ENCODE measurements around the gene GPC6. TPM values are rescaled to one million over a fixed set of nuclear protein-coding genes. Genes with fewer than 3 reads are reported as not detected.

The GPC6 gene
- total RNA-seq, 2 experiments from 2014 or later, result not detected

- H4K20me1 ChIP-seq (ENCODE audit: insufficient read depth, low read length), result no peaks in the 10 kb centered on the region
- no peaks in the 10 kb centered on the region for H3K79me2 ChIP-seq (ENCODE audit: insufficient read depth, low read depth, low read length)
- BruUV-seq (replicated peaks), result no TSS peak
- intact Hi-C loops (cut with micrococcal nuclease; ENCODE audit: unreplicated experiment), result no loop called here
- H3K4me1 ChIP-seq (ENCODE audit: insufficient read depth, low read length, poor library complexity, severe bottlenecking), result no peaks in the 10 kb centered on the region
- no peak overlapping the region for H3K27ac ChIP-seq (ENCODE audit: low read depth, low read length, poor library complexity, severe bottlenecking)
- no peaks in the 10 kb centered on the region for H3K36me3 ChIP-seq (ENCODE audit: insufficient read depth, low read length)
- no peak overlapping the region for H3K4me3 ChIP-seq (ENCODE audit: low read depth, low read length, poor library complexity, severe bottlenecking)
- no peaks in the 10 kb centered on the region for H3K9me2 ChIP-seq (ENCODE audit: insufficient read depth, low read length)
- no peak for DNase-seq (ENCODE audit: low spot score)
- no peak overlapping the region for H3K4me2 ChIP-seq (ENCODE audit: low read length)
- H3K9me3 ChIP-seq (ENCODE audit: low read length), result no peaks in the 10 kb centered on the region
- ChIA-PET CTCF (ENCODE audit: unreplicated experiment) (no interaction called here), POLR2A (no interaction called here)
- no peak for TF ChIP-seq EZH2phosphoT487 (IDR thresholded peaks at IDR 0.05; ENCODE audit: borderline replicate concordance, low read depth, low read length)
- no peak for TF ChIP-seq CTCF (conservative IDR thresholded peaks at IDR 0.05; ENCODE audit: low read length)
- no peak overlapping the region for H2AFZ ChIP-seq (ENCODE audit: low read length)
Measured at GRCh38 chr13:93945621-93946020, 719.0 kb downstream of the GPC6 start.

GRCh38 chr13:93946994-93947393, 720.4 kb downstream of the GPC6 start:
- Histone ChIP-seq H3K27ac (ENCODE audit: low read depth, low read length, poor library complexity, severe bottlenecking) (no peak overlapping the region), H3K4me2 (ENCODE audit: low read length) (no peak overlapping the region), H3K4me1 (ENCODE audit: insufficient read depth, low read length, poor library complexity, severe bottlenecking) (no peaks in the 10 kb centered on the region), H3K36me3 (ENCODE audit: insufficient read depth, low read length) (no peaks in the 10 kb centered on the region), H2AFZ (ENCODE audit: low read length) (no peak overlapping the region), H3K9me3 (ENCODE audit: low read length) (no peaks in the 10 kb centered on the region), H3K4me3 (ENCODE audit: low read depth, low read length, poor library complexity, severe bottlenecking) (no peak overlapping the region), H4K20me1 (ENCODE audit: insufficient read depth, low read length) (no peaks in the 10 kb centered on the region), H3K79me2 (ENCODE audit: insufficient read depth, low read depth, low read length) (no peaks in the 10 kb centered on the region), H3K9me2 (ENCODE audit: insufficient read depth, low read length) (no peaks in the 10 kb centered on the region)
- no TSS peak for BruUV-seq (replicated peaks)
- intact Hi-C loops (cut with micrococcal nuclease; ENCODE audit: unreplicated experiment), result no loop called here
- CTCF ChIA-PET (ENCODE audit: unreplicated experiment), result no interaction called here
- POLR2A ChIA-PET, result no interaction called here
- no peak for DNase-seq (ENCODE audit: low spot score)
- TF ChIP-seq EZH2phosphoT487 (IDR thresholded peaks at IDR 0.05; ENCODE audit: borderline replicate concordance, low read depth, low read length), result no peak
- TF ChIP-seq CTCF (conservative IDR thresholded peaks at IDR 0.05; ENCODE audit: low read length), result no peak

- no peaks in the 10 kb centered on the region for H4K20me1 ChIP-seq (ENCODE audit: insufficient read depth, low read length)
- no peak overlapping the region for H3K4me2 ChIP-seq (ENCODE audit: low read length)
- no peak overlapping the region for H2AFZ ChIP-seq (ENCODE audit: low read length)
- TF ChIP-seq CTCF (conservative IDR thresholded peaks at IDR 0.05; ENCODE audit: low read length) (no peak), EZH2phosphoT487 (IDR thresholded peaks at IDR 0.05; ENCODE audit: borderline replicate concordance, low read depth, low read length) (no peak)
- POLR2A ChIA-PET, result no interaction called here
- no peak overlapping the region for H3K4me3 ChIP-seq (ENCODE audit: low read depth, low read length, poor library complexity, severe bottlenecking)
- no TSS peak for BruUV-seq (replicated peaks)
- CTCF ChIA-PET (ENCODE audit: unreplicated experiment), result no interaction called here
- no peaks in the 10 kb centered on the region for H3K36me3 ChIP-seq (ENCODE audit: insufficient read depth, low read length)
- no peak for DNase-seq (ENCODE audit: low spot score)
- no peaks in the 10 kb centered on the region for H3K9me2 ChIP-seq (ENCODE audit: insufficient read depth, low read length)
- H3K9me3 ChIP-seq (ENCODE audit: low read length), result no peaks in the 10 kb centered on the region
- H3K27ac ChIP-seq (ENCODE audit: low read depth, low read length, poor library complexity, severe bottlenecking), result no peak overlapping the region
- intact Hi-C loops (cut with micrococcal nuclease; ENCODE audit: unreplicated experiment), result no loop called here
- no peaks in the 10 kb centered on the region for H3K4me1 ChIP-seq (ENCODE audit: insufficient read depth, low read length, poor library complexity, severe bottlenecking)
- H3K79me2 ChIP-seq (ENCODE audit: insufficient read depth, low read depth, low read length), result no peaks in the 10 kb centered on the region
Measured at GRCh38 chr13:93947651-93948050, 721.0 kb downstream of the GPC6 start.

All from OCI-LY7 (cell line).